BJ (cell line): Measurements from ENCODE around the gene RAB1A. TPM values are rescaled to one million over a fixed set of nuclear protein-coding genes. Genes with fewer than 3 reads are reported as not detected.

ENCODE experiments used
- CTCF ChIA-PET: fragments of 350-600 bp; formaldehyde crosslinking; extraction: SDS; loops from one replicate; lab custom pipeline; 2021; ENCODE audit warnings: antibody characterized with exemption, inconsistent platforms; lab: Yijun Ruan, JAX
- POLR2A ChIA-PET: fragments of 300-600 bp; sonication (Branson Sonifier 250); formaldehyde crosslinking; extraction: SDS; loops from one replicate; lab custom pipeline; 2021; ENCODE audit warnings: antibody characterized with exemption; lab: Charles Lee
- DNase-seq: peaks from one replicate; pipeline ENCODE4 v3.0.0-alpha.2; 2011; ENCODE audit warnings: low read depth
- H3K27me3 ChIP-seq: 2 replicates; pipeline ENCODE4 v1.6.0; 2011; ENCODE audit warnings: low read length; ENCODE audit not compliant: control insufficient read depth, insufficient read depth
- H3K36me3 ChIP-seq: 2 replicates; pipeline ENCODE4 v1.5.1; 2011; ENCODE audit warnings: low read length; ENCODE audit not compliant: control insufficient read depth, insufficient read depth
- H3K4me3 ChIP-seq: 2 replicates; pipeline ENCODE4 v1.5.1; 2011; ENCODE audit warnings: low read depth, mild to moderate bottlenecking, control low read depth, low read length
- CTCF ChIP-seq: IDR thresholded peaks from 2 replicates; pipeline ENCODE4 v1.5.1; 2011; ENCODE audit warnings: low read depth, mild to moderate bottlenecking, control low read depth, inconsistent platforms, low read length, moderate library complexity; ENCODE audit not compliant: insufficient read depth
- polyA plus RNA-seq: library from polyadenylated mRNA; depleted of rRNA; stranded (reverse); fragments of >200 nt; gene quantifications from 2 replicates; pipeline ENCODE4 v1.2.3, GENCODE V29; 2011

The RAB1A gene
- polyA plus RNA-seq, 1 experiment = 90.6 TPM

DNA sequence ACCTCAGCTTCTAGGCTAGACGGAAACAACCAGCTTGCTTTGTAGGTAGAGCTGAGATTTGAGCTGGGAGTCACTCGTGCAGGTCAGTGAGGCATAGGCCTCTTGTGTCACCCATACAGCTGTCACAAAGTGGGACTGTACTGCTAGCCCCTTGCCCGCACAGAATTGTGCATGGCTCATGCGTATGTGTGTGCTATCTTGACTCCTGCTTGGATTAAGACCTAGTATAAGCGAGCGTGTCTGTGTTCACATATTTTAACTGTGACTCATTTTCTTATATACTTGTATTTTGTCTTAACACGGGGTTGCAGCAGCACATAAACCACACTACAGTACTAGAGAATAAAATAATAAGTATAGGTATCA is 53.6 kb downstream of the RAB1A start:
- no peaks in the 10 kb centered on the region for H3K27me3 ChIP-seq
- peaks cover 21% of the 10 kb centered on the region for H3K36me3 ChIP-seq
- peak; percentile 52 for DNase-seq
- TF ChIP-seq CTCF = no peak
- ChIA-PET CTCF (interaction anchor here (1.2 kb wide), 1 partner anchor 11 kb away, joined by 5 read pairs; no protein-coding TSS in a partner anchor), POLR2A (no interaction called here)
- no peak overlapping the region for H3K4me3 ChIP-seq

DNA sequence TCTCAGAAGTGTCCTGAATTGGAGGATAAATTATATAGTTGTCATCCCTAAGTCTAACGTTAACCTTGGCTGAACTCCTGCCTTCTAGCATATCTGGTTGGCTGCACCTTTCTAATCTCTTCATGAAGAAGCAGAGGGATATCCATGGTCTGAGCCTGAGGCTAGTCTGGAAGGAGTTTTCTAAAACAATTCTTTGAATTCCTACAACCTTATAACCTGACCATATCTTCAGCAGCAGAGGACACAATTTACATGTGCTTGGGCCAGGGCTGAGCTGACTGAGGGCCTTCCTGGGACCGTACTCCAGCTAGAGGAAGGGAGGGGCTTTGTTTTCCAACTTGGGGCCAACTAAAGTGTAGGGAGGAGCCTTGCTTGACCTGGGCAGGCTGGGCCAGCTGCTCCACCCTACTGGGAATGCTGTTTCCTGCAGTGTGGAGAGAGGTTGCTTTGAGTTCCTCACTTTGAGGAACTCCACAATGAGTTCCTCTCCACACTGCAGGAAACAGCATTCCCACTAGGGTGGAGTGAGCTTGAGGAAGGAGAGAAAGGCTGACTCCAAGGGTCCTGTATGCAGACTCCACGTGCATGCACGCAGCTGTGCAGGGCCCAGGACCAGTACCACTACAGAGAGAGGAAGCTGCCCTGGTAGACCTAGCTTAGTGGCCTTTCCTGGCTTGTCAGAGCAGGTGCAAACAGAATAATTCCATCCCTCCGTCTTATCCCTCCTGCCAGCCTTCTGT is 54.1 kb downstream of the RAB1A start:
- no peaks in the 10 kb centered on the region for H3K27me3 ChIP-seq
- POLR2A ChIA-PET = no interaction called here
- no peak overlapping the region for H3K4me3 ChIP-seq
- no peak for DNase-seq
- CTCF ChIA-PET = interaction anchor here (1.2 kb wide), 1 partner anchor 11 kb away, joined by 5 read pairs; no protein-coding TSS in a partner anchor
- no peak for TF ChIP-seq CTCF
- H3K36me3 ChIP-seq = peaks cover 17% of the 10 kb centered on the region

- no peaks in the 10 kb centered on the region for H3K27me3 ChIP-seq
- no peak overlapping the region for H3K4me3 ChIP-seq
- no peak for TF ChIP-seq CTCF
- ChIA-PET POLR2A (no interaction called here), CTCF (interaction anchor here (1.2 to 2.1 kb wide), 3 partner anchors 10 to 94 kb away, joined by 5 to 10 read pairs (median 6); no protein-coding TSS in a partner anchor)
- DNase-seq = no peak
- H3K36me3 ChIP-seq = peaks cover 17% of the 10 kb centered on the region
Measured at GRCh38 chr2:65075176-65075575, 54.7 kb downstream of the RAB1A start.

DNA sequence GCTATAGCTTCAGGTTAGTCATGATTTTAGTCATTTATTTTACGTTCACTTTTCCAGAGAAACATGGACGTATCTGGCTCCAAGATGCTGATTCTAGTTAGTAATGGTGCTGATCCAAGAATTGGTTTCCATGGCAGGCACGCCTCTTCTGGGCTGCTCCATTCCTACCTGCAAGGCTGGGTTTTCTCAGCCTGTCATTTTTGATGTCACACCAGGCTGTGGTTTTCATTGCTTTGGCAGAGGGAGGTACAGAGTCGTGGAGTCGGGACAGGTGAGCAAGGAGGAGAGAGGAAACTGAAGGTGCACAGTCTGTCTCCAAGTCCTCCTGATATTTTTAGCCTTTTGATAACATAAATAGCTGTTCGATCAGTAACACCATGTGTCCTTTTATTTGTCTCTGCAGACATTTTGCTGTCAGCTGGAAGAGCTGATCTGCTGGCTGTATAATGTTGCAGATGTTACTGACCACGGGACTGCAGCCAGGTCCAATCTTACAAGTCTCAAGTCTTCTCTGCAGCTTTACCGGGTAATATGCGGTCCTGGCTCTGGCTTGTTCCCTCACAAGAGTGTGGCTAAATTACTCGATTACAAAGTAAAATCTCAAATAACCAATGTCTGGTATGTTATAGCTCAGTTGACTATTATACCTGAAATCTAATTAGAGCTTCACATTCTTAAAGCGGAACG is 55.9 kb downstream of the RAB1A start:
- Histone ChIP-seq H3K4me3 (no peak overlapping the region), H3K27me3 (no peaks in the 10 kb centered on the region), H3K36me3 (peaks cover 17% of the 10 kb centered on the region)
- ChIA-PET CTCF (interaction anchor here (1.6 to 2.1 kb wide), 2 partner anchors 9 to 95 kb away, joined by 6 to 10 read pairs; no protein-coding TSS in a partner anchor), POLR2A (no interaction called here)
- DNase-seq = no peak
- no peak for TF ChIP-seq CTCF
